ENCODE results near the gene MIA.

- no peak for TF ChIP-seq CTCF (IDR thresholded peaks at IDR 0.05 in 4 of 5, conservative IDR thresholded peaks at IDR 0.05 in 1 of 5)
- TF ChIP-seq POLR2A (IDR thresholded peaks at IDR 0.05), result no peak
Observed at GRCh38 chr19:40763963-40764362, 11.4 kb upstream of the MIA start.

Measured in gastrocnemius medialis (tissue), 4 donors.